HCT116 (cell line): ENCODE results near the gene SLC26A3.

Experiments used
- CEBPB ChIP-seq: IDR thresholded peaks from 2 replicates; pipeline ENCODE4 v1.6.1; 2012; ENCODE audit warnings: low read depth
- CTCF ChIP-seq, 3 experiments: fragments of 200-600 bp in 1 of 3; sonication (generic) in 1 of 3; IDR thresholded peaks in 2 of 3; conservative IDR thresholded peaks in 1 of 3; 2 replicates each; pipeline ENCODE4 v1.5.1; 2012 to 2017; ENCODE audit warnings: low read depth in 2 of 3, low read length in 2 of 3, antibody characterized with exemption in 1 of 3, borderline replicate concordance in 1 of 3, control low read depth in 1 of 3, mild to moderate bottlenecking in 1 of 3, mixed read lengths in 1 of 3, mixed run types in 1 of 3, moderate library complexity in 1 of 3; ENCODE audit not compliant: insufficient read depth in 1 of 3
- EGR1 ChIP-seq: IDR thresholded peaks from 2 replicates; pipeline ENCODE4 v1.6.1; 2012; ENCODE audit warnings: low read depth
- ELF1 ChIP-seq: IDR thresholded peaks from 2 replicates; pipeline ENCODE4 v1.6.1; 2012; ENCODE audit warnings: low read depth, borderline replicate concordance
- EZH2 ChIP-seq: fragments of 200-600 bp; sonication (generic); IDR thresholded peaks from 2 replicates; pipeline ENCODE4 v1.6.1; 2017; ENCODE audit warnings: antibody characterized with exemption, mixed run types
- JUND ChIP-seq: IDR thresholded peaks from 2 replicates; pipeline ENCODE4 v1.6.1; 2012
- MAX ChIP-seq: IDR thresholded peaks from 2 replicates; pipeline ENCODE4 v1.6.1; 2012
- POLR2A ChIP-seq: IDR thresholded peaks from 2 replicates; pipeline ENCODE4 v1.7.0; 2011; ENCODE audit warnings: borderline replicate concordance; ENCODE audit not compliant: insufficient read depth, insufficient read length; ENCODE audit errors: extremely low read depth
- POLR2AphosphoS5 ChIP-seq: IDR thresholded peaks from 2 replicates; pipeline ENCODE4 v1.6.1; 2011; ENCODE audit warnings: mild to moderate bottlenecking, low read depth, low read length, moderate library complexity
- RAD21 ChIP-seq: IDR thresholded peaks from 2 replicates; pipeline ENCODE4 v1.6.1; 2012; ENCODE audit warnings: low read depth, mild to moderate bottlenecking
- SIN3A ChIP-seq: IDR thresholded peaks from 2 replicates; pipeline ENCODE4 v1.6.1; 2012; ENCODE audit warnings: low read depth
- ZFX ChIP-seq: fragments of 450-650 bp; IDR thresholded peaks from 2 replicates; pipeline ENCODE4 v1.6.1; 2017
- ZNF274 ChIP-seq: fragments of 200-500 bp; sonication (Bioruptor generic); IDR thresholded peaks from 2 replicates; pipeline ENCODE4 v1.6.1; 2014; ENCODE audit warnings: mild to moderate bottlenecking, low read depth, low read length, inconsistent platforms

- TF ChIP-seq SIN3A (no peak), EGR1 (no peak), RAD21 (no peak), POLR2AphosphoS5 (no peak), CTCF (IDR thresholded peaks at IDR 0.05 in 2 of 3, conservative IDR thresholded peaks at IDR 0.05 in 1 of 3; ENCODE audit: borderline replicate concordance in 1 of 3, insufficient read depth in 1 of 3, low read depth in 2 of 3, low read length in 2 of 3) (no peak), CEBPB (no peak), JUND (peak; percentile 62), ZNF274 (no peak), ELF1 (no peak), MAX (0 out of 2 replicates have a peak, but pooled peaks have one; percentile 24), EZH2 (no peak), ZFX (no peak), POLR2A (no peak)
Observed at GRCh38 chr7:107836237-107837144, 33.5 kb upstream of the SLC26A3 start.
